ENCODE data around the gene ASH1L.

ASH1L gene

DNA sequence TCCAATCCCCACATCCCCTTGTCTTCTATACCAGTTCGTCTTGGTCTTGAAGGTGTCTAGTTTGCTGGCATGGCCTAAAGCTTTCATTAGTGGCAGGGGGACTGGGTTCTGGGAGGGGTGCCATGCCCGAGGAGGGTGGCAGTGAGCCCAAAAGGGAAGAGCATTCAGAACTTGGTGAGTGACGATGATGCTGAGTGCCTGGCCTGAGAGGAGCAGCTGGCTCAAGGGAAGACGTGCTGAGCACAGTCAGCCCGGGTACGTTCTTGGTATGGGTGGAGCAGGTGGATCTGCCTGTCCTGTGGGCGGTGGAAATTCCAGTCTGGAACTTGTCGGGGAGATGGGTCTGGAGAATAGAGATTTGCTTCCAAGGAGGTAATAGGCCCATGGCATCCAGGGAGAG is 249.3 kb downstream of the ASH1L start:
- Histone ChIP-seq H3K36me3 (peaks cover 35% of the 10 kb centered on the region), H3K27me3 (no peaks in the 10 kb centered on the region), H3K4me3 (ENCODE audit: low read depth in 1 of 2, low read length in 1 of 2) (no peak overlapping the region), H3K4me1 (ENCODE audit: control insufficient read depth in 1 of 2, insufficient read depth in 1 of 2, low read depth in 1 of 2, low read length in 1 of 2) (peaks cover 14 to 16% of the 10 kb centered on the region in 2 experiments), H3K27ac (no peak overlapping the region), H3K9me3 (no peaks in the 10 kb centered on the region)
- TF ChIP-seq CTCF (IDR thresholded peaks at IDR 0.05) = no peak

DNA sequence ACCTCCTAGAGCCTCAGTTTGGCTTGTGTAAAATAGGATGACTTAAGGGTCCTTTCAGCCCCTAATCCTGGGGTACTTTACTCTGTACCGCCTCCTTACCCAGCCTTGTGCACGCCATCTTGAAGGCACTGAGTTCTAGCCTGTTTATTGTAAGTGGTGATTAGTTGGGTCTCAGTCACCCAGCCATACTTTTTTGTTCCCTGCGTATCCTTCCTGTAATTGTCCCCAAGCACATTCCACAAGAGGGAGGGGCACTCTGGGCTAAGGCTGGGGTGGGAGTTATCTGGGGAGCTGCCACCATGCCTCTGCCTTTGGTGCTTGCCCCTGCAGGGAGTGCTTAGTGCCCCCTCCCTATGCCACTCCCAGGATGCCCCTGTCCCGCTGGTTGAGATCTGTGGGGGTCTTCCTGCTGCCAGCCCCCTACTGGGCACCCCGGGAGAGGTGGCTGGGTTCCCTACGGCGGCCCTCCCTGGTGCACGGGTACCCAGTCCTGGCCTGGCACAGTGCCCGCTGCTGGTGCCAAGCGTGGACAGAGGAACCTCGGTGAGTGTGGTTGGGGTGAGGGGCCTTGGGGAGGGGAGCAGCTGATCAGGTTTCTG is 253.1 kb downstream of the ASH1L start:
- peaks cover 16 to 21% of the 10 kb centered on the region in 2 experiments for H3K4me1 ChIP-seq (ENCODE audit: control insufficient read depth in 1 of 2, insufficient read depth in 1 of 2, low read depth in 1 of 2, low read length in 1 of 2)
- peaks cover 22% of the 10 kb centered on the region for H3K36me3 ChIP-seq
- peak overlapping the region; percentile 92 for H3K27ac ChIP-seq
- peak overlapping the region; percentile 85 for H3K4me3 ChIP-seq (ENCODE audit: low read depth in 1 of 2, low read length in 1 of 2)
- no peak for TF ChIP-seq CTCF (IDR thresholded peaks at IDR 0.05)
- H3K9me3 ChIP-seq = no peaks in the 10 kb centered on the region
- H3K27me3 ChIP-seq = no peaks in the 10 kb centered on the region

DNA sequence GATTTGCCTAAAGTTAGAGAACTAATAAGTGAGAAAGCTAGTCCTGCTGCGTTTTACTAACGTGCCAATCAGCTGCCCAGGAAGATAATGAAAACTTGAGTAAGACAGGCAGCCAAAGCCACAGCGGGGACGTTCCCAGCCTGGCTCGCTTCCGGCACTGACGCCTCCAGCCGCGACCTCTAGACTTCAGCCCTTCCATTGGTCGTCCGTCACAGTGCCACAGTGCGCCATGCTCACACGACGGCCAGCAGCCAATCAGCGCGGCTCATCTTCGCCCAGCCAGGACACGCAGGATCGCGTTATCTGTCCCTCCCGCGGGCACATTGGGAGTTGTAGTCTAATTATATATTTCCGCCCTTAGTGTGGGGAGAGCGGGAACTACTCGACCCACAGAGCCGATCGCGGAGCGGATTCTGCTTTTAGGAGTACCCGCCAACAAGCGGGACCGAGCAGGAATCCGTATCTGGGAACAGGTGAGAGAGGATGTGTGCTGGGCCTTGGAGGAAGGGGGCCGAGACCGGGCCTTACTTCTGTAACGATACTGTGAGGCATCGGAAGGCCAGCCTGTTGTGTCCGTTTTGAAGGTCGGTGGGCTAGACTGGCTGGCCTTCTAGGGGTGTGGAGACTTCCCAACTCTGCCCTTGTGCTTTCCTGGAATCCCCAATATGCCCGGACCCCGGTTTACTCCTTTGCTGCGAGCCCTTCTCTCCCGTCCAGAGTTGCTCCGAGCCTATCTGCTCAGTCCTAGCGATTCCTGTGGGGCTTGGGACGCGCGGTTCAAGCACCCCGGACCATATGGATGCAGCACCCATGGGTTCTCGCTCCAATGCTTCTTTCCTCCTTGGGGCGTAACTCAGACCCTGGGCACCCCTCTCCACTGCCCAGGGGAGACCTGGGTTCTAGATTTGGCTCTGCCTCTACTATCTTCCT is 253.8 kb downstream of the ASH1L start, which contains the start of gene FDPS:
TSS of gene FDPS (plus strand) at position 374 of the 930 bp plus-strand sequence. CDS start 924 bp downstream, outside the sequence.
- Histone ChIP-seq H3K27me3 (no peaks in the 10 kb centered on the region), H3K27ac (peak within 1 kb of the TSS; percentile 92), H3K36me3 (peaks cover 18% of the 10 kb centered on the region), H3K4me1 (ENCODE audit: control insufficient read depth in 1 of 2, insufficient read depth in 1 of 2, low read depth in 1 of 2, low read length in 1 of 2) (peaks cover 16 to 21% of the 10 kb centered on the region in 2 experiments), H3K4me3 (ENCODE audit: low read depth in 1 of 2, low read length in 1 of 2) (peak within 1 kb of the TSS; percentile 85), H3K9me3 (no peaks in the 10 kb centered on the region)
- TF ChIP-seq CTCF (IDR thresholded peaks at IDR 0.05) = peak; percentile 67

GRCh38 chr1:155307247-155307740 is 255.3 kb downstream of the ASH1L start:
- H3K9me3 ChIP-seq = no peaks in the 10 kb centered on the region
- no peak overlapping the region for H3K4me3 ChIP-seq (ENCODE audit: low read depth in 1 of 2, low read length in 1 of 2)
- peaks cover 8% of the 10 kb centered on the region for H3K36me3 ChIP-seq
- no peaks in the 10 kb centered on the region for H3K27me3 ChIP-seq
- peak overlapping the region; percentile 92 for H3K27ac ChIP-seq
- peaks cover 16 to 21% of the 10 kb centered on the region in 2 experiments for H3K4me1 ChIP-seq (ENCODE audit: control insufficient read depth in 1 of 2, insufficient read depth in 1 of 2, low read depth in 1 of 2, low read length in 1 of 2)
- no peak for TF ChIP-seq CTCF (IDR thresholded peaks at IDR 0.05)

DNA sequence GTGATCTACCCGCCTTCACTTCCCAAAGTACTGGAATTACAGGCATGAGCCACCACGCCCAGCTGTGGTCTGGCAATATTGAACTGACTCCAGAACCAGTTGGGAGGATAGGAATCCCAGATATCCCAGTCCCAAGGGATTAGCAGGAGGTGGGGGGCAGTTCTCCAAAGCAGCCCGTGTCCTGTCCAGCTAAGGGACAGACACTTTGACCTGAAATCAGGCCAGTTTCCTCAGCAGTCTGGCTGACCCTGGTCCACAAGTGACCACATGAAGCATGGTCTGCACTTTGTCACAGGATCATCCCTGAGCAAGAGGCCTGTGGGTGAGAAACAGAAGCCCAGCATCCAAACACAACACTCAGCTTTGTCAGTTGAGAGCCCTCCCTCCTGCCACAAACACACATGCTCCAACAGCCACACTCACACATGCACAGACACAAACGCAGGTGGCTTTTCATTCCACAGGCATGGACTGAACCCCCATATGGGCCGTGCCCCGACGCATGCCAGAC is 256.7 kb downstream of the ASH1L start:
- Histone ChIP-seq H3K27me3 (no peaks in the 10 kb centered on the region), H3K4me1 (ENCODE audit: control insufficient read depth in 1 of 2, insufficient read depth in 1 of 2, low read depth in 1 of 2, low read length in 1 of 2) (peaks cover 16 to 21% of the 10 kb centered on the region in 2 experiments), H3K36me3 (peaks cover 5% of the 10 kb centered on the region), H3K27ac (no peak overlapping the region), H3K9me3 (no peaks in the 10 kb centered on the region), H3K4me3 (ENCODE audit: low read depth in 1 of 2, low read length in 1 of 2) (no peak overlapping the region)
- TF ChIP-seq CTCF (IDR thresholded peaks at IDR 0.05) = no peak
